Measurements from ENCODE around the gene PPFIA1. TPM values are rescaled to one million over a fixed set of nuclear protein-coding genes. Genes with fewer than 3 reads are reported as not detected.

Gene PPFIA1
- total RNA-seq, 2 experiments from 2014 or later: 34.6 to 53.9 TPM

- Histone ChIP-seq H3K36me3 (ENCODE audit: insufficient read depth, low read length) (no peaks in the 10 kb centered on the region), H2AFZ (ENCODE audit: low read length) (no peak overlapping the region), H3K4me3 (ENCODE audit: low read depth, low read length, poor library complexity, severe bottlenecking) (no peak overlapping the region), H3K4me2 (ENCODE audit: low read length) (no peak overlapping the region), H3K4me1 (ENCODE audit: insufficient read depth, low read length, poor library complexity, severe bottlenecking) (no peaks in the 10 kb centered on the region), H3K9me2 (ENCODE audit: insufficient read depth, low read length) (no peaks in the 10 kb centered on the region), H3K79me2 (ENCODE audit: insufficient read depth, low read depth, low read length) (no peaks in the 10 kb centered on the region), H3K9me3 (ENCODE audit: low read length) (no peaks in the 10 kb centered on the region), H4K20me1 (ENCODE audit: insufficient read depth, low read length) (no peaks in the 10 kb centered on the region), H3K27ac (ENCODE audit: low read depth, low read length, poor library complexity, severe bottlenecking) (no peak overlapping the region)
- ChIA-PET POLR2A (no interaction called here), CTCF (ENCODE audit: unreplicated experiment) (no interaction called here)
- no TSS peak for BruUV-seq (replicated peaks)
- TF ChIP-seq, protein P1, sequence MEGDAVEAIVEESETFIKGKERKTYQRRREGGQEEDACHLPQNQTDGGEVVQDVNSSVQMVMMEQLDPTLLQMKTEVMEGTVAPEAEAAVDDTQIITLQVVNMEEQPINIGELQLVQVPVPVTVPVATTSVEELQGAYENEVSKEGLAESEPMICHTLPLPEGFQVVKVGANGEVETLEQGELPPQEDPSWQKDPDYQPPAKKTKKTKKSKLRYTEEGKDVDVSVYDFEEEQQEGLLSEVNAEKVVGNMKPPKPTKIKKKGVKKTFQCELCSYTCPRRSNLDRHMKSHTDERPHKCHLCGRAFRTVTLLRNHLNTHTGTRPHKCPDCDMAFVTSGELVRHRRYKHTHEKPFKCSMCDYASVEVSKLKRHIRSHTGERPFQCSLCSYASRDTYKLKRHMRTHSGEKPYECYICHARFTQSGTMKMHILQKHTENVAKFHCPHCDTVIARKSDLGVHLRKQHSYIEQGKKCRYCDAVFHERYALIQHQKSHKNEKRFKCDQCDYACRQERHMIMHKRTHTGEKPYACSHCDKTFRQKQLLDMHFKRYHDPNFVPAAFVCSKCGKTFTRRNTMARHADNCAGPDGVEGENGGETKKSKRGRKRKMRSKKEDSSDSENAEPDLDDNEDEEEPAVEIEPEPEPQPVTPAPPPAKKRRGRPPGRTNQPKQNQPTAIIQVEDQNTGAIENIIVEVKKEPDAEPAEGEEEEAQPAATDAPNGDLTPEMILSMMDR (conservative IDR thresholded peaks at IDR 0.05; ENCODE audit: low read length): no peak
- no peak for TF ChIP-seq EZH2phosphoT487 (IDR thresholded peaks at IDR 0.05; ENCODE audit: borderline replicate concordance, low read depth, low read length)
- intact Hi-C loops (cut with micrococcal nuclease; ENCODE audit: unreplicated experiment): no loop called here
- DNase-seq (ENCODE audit: low spot score): no peak
Observed at GRCh38 chr11:70429724-70430521, 159.4 kb downstream of the PPFIA1 start.

DNA sequence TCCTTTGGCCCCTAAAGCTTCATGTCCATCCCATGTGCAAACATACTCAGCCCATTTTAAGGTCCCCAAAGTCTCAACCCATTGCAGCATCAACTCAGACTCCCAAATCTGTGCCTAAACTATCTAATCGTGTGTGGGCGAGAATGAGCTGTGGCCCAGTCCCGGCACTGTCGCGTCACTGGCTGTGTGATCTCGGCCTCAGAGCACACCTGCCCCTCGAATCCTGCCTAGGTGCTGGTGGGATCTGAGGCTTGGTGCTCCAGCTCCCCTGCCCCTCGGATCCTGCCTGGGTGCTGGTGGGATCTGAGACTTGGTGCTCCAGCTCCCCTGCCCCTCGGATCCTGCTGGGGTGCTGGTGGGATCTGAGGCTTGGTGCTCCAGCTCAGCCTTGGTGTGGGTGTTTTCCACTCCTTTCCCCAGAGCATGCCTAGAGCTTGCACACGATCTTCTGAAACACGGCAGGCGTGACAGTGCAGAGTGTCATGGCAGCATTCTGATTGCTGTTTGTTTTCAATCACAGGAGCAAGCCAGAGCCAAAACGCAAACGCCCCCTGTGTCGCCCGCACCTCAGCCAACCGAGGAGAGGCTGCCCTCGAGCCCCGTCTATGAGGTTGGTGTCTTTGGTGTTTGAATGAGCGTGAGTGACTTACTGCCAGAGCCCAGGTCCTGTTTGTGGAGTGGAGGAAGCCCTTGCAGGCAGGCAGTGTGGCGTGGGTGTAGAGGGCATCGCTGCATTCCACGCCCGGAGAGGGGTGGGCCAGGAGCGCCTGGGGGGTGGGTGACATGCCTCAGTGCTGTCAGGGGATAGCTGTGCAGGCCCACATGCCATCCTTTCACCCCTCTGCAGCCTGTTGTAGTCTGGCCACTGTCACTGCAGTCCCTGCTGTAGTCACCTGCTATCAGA is 160.4 kb downstream of the PPFIA1 start:
- Histone ChIP-seq H4K20me1 (ENCODE audit: insufficient read depth, low read length) (no peaks in the 10 kb centered on the region), H2AFZ (ENCODE audit: low read length) (no peak overlapping the region), H3K4me2 (ENCODE audit: low read length) (no peak overlapping the region), H3K4me1 (ENCODE audit: insufficient read depth, low read length, poor library complexity, severe bottlenecking) (no peaks in the 10 kb centered on the region), H3K27ac (ENCODE audit: low read depth, low read length, poor library complexity, severe bottlenecking) (no peak overlapping the region), H3K4me3 (ENCODE audit: low read depth, low read length, poor library complexity, severe bottlenecking) (no peak overlapping the region), H3K36me3 (ENCODE audit: insufficient read depth, low read length) (no peaks in the 10 kb centered on the region), H3K9me2 (ENCODE audit: insufficient read depth, low read length) (no peaks in the 10 kb centered on the region), H3K79me2 (ENCODE audit: insufficient read depth, low read depth, low read length) (no peaks in the 10 kb centered on the region), H3K9me3 (ENCODE audit: low read length) (no peaks in the 10 kb centered on the region)
- no TSS peak for BruUV-seq (replicated peaks)
- POLR2A ChIA-PET: interaction anchor here (0.7 kb wide), 1 partner anchor 16 kb away, joined by 5 read pairs; no protein-coding TSS in a partner anchor
- no peak for DNase-seq (ENCODE audit: low spot score)
- intact Hi-C loops (cut with micrococcal nuclease; ENCODE audit: unreplicated experiment): no loop called here
- CTCF ChIA-PET (ENCODE audit: unreplicated experiment): no interaction called here
- TF ChIP-seq, protein P1 (conservative IDR thresholded peaks at IDR 0.05; ENCODE audit: low read length): no peak
- no peak for TF ChIP-seq EZH2phosphoT487 (IDR thresholded peaks at IDR 0.05; ENCODE audit: borderline replicate concordance, low read depth, low read length)
